ENCODE data around the gene HOXD13.

DNA sequence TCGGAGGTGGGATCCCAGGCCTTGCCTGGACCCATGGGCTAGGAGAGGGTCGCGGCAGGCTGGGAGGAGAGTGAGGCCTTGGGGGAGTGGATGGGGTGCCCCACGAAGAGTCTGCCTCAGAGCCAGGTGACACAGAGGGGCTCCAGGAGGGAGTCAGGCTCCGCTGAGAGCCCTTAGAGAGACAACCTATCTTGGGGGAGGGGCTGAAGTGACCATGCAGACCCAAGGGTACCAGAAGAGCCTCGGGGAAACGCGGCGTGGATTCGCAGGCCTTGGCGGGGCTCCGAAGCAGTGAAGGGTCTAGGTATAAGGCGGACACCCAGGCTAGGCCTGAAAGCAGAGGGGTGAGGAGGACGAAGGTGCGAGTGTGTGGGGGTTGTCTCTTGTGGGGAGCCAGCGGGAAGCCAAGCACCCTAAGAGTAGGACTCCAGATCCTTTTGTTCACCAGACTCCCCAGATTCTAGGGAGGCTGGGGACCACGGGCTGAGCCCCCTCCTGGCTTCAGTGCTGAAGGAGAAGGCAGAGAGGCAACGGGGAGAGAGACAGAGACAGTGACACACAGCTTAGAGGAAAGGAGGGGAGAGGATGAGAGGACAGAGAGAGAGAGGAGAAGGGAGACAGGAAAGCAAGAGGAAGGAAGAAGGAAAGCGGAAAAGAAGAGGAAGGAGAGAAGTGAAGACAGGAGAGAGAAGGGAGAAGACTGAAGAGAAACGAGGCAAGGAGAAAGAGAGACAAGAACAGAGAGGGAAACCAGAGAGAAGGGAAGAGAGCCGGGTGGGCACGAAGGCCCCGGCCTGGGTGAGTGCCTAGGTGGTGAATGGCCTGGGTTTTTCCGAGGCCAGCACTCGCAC, 13.4 kb downstream of the HOXD13 start:
- TF ChIP-seq POLR2A (IDR thresholded peaks at IDR 0.05; ENCODE audit: extremely low read depth, insufficient read length): no peak
- TF ChIP-seq, protein P1, sequence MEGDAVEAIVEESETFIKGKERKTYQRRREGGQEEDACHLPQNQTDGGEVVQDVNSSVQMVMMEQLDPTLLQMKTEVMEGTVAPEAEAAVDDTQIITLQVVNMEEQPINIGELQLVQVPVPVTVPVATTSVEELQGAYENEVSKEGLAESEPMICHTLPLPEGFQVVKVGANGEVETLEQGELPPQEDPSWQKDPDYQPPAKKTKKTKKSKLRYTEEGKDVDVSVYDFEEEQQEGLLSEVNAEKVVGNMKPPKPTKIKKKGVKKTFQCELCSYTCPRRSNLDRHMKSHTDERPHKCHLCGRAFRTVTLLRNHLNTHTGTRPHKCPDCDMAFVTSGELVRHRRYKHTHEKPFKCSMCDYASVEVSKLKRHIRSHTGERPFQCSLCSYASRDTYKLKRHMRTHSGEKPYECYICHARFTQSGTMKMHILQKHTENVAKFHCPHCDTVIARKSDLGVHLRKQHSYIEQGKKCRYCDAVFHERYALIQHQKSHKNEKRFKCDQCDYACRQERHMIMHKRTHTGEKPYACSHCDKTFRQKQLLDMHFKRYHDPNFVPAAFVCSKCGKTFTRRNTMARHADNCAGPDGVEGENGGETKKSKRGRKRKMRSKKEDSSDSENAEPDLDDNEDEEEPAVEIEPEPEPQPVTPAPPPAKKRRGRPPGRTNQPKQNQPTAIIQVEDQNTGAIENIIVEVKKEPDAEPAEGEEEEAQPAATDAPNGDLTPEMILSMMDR (IDR thresholded peaks at IDR 0.05; ENCODE audit: low read depth, low read length): no peak
